Spleen (tissue), 11 donors: ENCODE data around the gene GPR26. TPM values are rescaled to one million over a fixed set of nuclear protein-coding genes. Genes with fewer than 3 reads are reported as not detected.

Experiments used
- DNase-seq: peaks from one replicate; pipeline ENCODE4 v3.0.0-alpha.2; 2020
- H3K27ac ChIP-seq, 8 donors: fragments of 200-600 bp; sonication (generic) in 7 of 8; 1 replicate in 4 of 8; 2 replicates in 4 of 8; pipeline versions ENCODE4 v1.5.0 to v1.8.0; 2016 to 2021; ENCODE audit warnings: inconsistent platforms in 4 of 8, mild to moderate bottlenecking in 4 of 8, moderate library complexity in 1 of 8
- H3K27me3 ChIP-seq, 7 donors: fragments of 200-600 bp; sonication (generic) in 6 of 7; replicated peaks in 1 of 7; 1 replicate in 4 of 7; 2 replicates in 3 of 7; pipeline versions ENCODE4 v1.5.0 to v1.8.0; 2016 to 2021; ENCODE audit warnings: inconsistent platforms in 3 of 7, mild to moderate bottlenecking in 1 of 7
- H3K36me3 ChIP-seq, 6 donors: fragments of 200-600 bp; sonication (generic) in 5 of 6; 1 replicate in 4 of 6; 2 replicates in 2 of 6; pipeline versions ENCODE4 v1.5.0 to v1.8.0; 2016 to 2021; ENCODE audit warnings: inconsistent platforms in 2 of 6
- H3K4me1 ChIP-seq, 6 donors: fragments of 200-600 bp; sonication (generic) in 5 of 6; 1 replicate in 3 of 6; 2 replicates in 3 of 6; pipeline versions ENCODE4 v1.5.0 to v1.8.0; 2016 to 2021; ENCODE audit warnings: inconsistent platforms in 3 of 6
- H3K4me3 ChIP-seq, 8 donors: fragments of 200-600 bp; sonication (generic) in 7 of 8; 1 replicate in 4 of 8; 2 replicates in 4 of 8; pipeline versions ENCODE4 v1.5.0 to v1.8.0; 2016 to 2021; ENCODE audit warnings: inconsistent platforms in 4 of 8, mild to moderate bottlenecking in 4 of 8, moderate library complexity in 2 of 8
- H3K9me3 ChIP-seq, 8 donors: fragments of 200-600 bp; sonication (generic) in 7 of 8; 1 replicate in 4 of 8; 2 replicates in 4 of 8; pipeline versions ENCODE4 v1.5.0 to v1.8.0; 2016 to 2021; ENCODE audit warnings: inconsistent platforms in 4 of 8
- POLR2A ChIP-seq, 3 donors: fragments of 450-650 bp; IDR thresholded peaks; one replicate each; pipeline ENCODE4 v1.5.1; 2017; ENCODE audit warnings: antibody characterized with exemption in 3 of 3, mild to moderate bottlenecking in 1 of 3
- POLR2AphosphoS5 ChIP-seq, 3 donors: sonication (generic); formaldehyde crosslinking; IDR thresholded peaks; one replicate each; pipeline ENCODE4 v1.5.1; 2017; ENCODE audit warnings: antibody characterized with exemption in 3 of 3
- WGBS, 5 donors: extraction: QIAGEN DNeasy Blood & Tissue Kit in 3 of 5; methylation state at CpG; one replicate each; pipeline versions ENCODE4 v1.1.5 to v1.1.7; 2013 to 2018; 5-methylcytosine and 5-hydroxymethylcytosine counted together
- intact Hi-C: fragments of 100-400 bp; cut with DNase I; formaldehyde crosslinking; loops from one replicate; pipeline ENCODE4 v1.15.0; 2023; ENCODE audit warnings: low total_unique reads
- polyA plus RNA-seq, 3 donors: library from polyadenylated mRNA; stranded (reverse); fragments of 200-250 nt; gene quantifications; one replicate each; pipeline ENCODE4 v1.2.1, GENCODE V29; 2013
- total RNA-seq, 7 donors: library from RNA; depleted of rRNA in 3 of 7; stranded (reverse); fragments of >200 nt in 3 of 7; fragmentation: NEBNext Ultra II Directional in 4 of 7; extraction: Animal tissue kit (Norgen Biotek cat#: 25700) in 4 of 7; gene quantifications; one replicate each; pipeline versions ENCODE4 v1.1.0 to v1.2.1, GENCODE V29; 2016 to 2021
- TF ChIP-seq, protein P1 (sequence below), 11 experiments: fragments of 200-600 bp in 7 of 11; fragments of 450-650 bp in 4 of 11; sonication (generic) in 4 of 11; IDR thresholded peaks in 8 of 11; conservative IDR thresholded peaks in 3 of 11; 1 replicate in 7 of 11; 2 replicates in 4 of 11; pipeline versions ENCODE4 v1.4.0 to v1.8.0; 2016 to 2021; ENCODE audit warnings: antibody characterized with exemption in 11 of 11, inconsistent platforms in 4 of 11, mild to moderate bottlenecking in 1 of 11
- donor health status: healthy with polysubstance abuse.
- donor health status: DM: no; HTN: no; CAD: no; lungs with moderate emphysema.
- donor health status: DM: no; HTN: no; CAD: no.
- donor health status: Bipolar disorder and iron deficiency.
- donor health status: healthy.
- donor health status: DM: no; HTN: no; CAD: no.
- donor health status: DM: yes; HTN: yes; CAD: no.

Gene GPR26
- total and polyA plus RNA-seq, 10 donors: not detected

DNA sequence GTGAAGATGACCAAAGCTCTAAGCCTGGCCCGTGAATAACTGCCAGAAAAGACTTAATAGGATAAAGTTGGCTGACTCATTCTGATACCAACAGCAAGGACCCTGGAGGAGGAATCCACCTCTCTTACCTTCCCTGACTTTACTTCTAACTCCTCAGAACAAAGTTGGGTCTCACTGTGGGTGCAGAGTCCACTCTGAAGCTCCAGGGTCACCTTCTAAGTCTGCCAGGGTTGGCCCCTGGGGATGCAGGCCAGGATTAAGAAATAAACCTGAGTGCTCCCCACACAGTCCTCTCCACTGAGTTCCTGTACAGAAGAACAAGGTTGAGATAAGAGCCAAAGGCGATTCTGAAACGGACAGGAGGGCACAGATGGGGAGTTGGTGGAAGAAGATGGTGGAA lies 54.4 kb downstream of the GPR26 start:
- Histone ChIP-seq H3K4me1 (no peaks in the 10 kb centered on the region), H3K27ac (no peak overlapping the region), H3K4me3 (no peak overlapping the region), H3K9me3 (peaks cover 0 to 10% (median 2%) of the 10 kb centered on the region in 8 donors), H3K27me3 (peaks cover 0 to 7% (median 0%) of the 10 kb centered on the region in 7 donors), H3K36me3 (no peaks in the 10 kb centered on the region)
- 61 to 88% (median 73%) methylated on average over 3 of the region's 3 CpGs for whole genome bisulfite sequencing, 5 donors
- no peak for DNase-seq
- intact Hi-C loops: no loop called here
- TF ChIP-seq POLR2A (IDR thresholded peaks at IDR 0.05) (no peak), POLR2AphosphoS5 (IDR thresholded peaks at IDR 0.05) (no peak)
- TF ChIP-seq, protein P1, sequence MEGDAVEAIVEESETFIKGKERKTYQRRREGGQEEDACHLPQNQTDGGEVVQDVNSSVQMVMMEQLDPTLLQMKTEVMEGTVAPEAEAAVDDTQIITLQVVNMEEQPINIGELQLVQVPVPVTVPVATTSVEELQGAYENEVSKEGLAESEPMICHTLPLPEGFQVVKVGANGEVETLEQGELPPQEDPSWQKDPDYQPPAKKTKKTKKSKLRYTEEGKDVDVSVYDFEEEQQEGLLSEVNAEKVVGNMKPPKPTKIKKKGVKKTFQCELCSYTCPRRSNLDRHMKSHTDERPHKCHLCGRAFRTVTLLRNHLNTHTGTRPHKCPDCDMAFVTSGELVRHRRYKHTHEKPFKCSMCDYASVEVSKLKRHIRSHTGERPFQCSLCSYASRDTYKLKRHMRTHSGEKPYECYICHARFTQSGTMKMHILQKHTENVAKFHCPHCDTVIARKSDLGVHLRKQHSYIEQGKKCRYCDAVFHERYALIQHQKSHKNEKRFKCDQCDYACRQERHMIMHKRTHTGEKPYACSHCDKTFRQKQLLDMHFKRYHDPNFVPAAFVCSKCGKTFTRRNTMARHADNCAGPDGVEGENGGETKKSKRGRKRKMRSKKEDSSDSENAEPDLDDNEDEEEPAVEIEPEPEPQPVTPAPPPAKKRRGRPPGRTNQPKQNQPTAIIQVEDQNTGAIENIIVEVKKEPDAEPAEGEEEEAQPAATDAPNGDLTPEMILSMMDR (IDR thresholded peaks at IDR 0.05 in 8 of 11, conservative IDR thresholded peaks at IDR 0.05 in 3 of 11): no peak

DNA sequence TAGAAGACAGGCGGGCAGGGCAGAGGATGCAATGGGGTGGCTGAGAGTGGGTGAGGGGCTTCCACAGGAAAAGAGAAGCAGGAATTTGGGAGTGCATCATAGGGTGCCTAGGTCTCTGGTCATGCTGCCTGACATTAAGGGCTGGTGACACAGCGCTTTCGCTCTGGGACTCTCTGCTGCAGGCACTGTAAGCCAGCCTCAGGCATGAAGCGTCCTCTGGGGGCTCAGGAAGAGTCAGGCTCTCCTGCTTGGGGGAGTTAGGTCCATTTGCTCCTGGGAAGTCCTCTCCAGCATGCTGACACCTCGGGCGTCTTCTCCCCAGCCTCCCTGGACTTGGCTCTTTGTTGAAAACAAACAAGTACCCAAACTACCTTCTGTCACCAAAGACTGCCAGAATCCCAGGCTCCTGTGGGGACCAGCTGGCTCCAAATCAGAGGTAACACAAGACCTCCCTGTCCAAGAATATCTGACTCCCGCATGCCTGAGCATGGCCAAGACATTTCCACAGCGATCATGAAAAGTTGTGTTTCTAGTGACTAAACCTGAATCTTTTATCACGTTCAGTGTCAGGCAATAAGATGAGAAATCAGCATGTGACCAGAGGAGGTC lies 55.4 kb downstream of the GPR26 start:
- Histone ChIP-seq H3K4me3 (no peak overlapping the region), H3K36me3 (no peaks in the 10 kb centered on the region), H3K4me1 (no peaks in the 10 kb centered on the region), H3K27me3 (peaks cover 0 to 7% (median 0%) of the 10 kb centered on the region in 7 donors), H3K27ac (no peak overlapping the region), H3K9me3 (peaks cover 0 to 10% (median 2%) of the 10 kb centered on the region in 8 donors)
- DNase-seq: no peak
- intact Hi-C loops: no loop called here
- 74 to 86% (median 79%) methylated on average over 9 of the region's 9 CpGs for WGBS, 5 donors
- TF ChIP-seq POLR2A (IDR thresholded peaks at IDR 0.05) (no peak), POLR2AphosphoS5 (IDR thresholded peaks at IDR 0.05) (no peak)
- TF ChIP-seq, protein P1 (IDR thresholded peaks at IDR 0.05 in 8 of 11, conservative IDR thresholded peaks at IDR 0.05 in 3 of 11): no peak

DNA sequence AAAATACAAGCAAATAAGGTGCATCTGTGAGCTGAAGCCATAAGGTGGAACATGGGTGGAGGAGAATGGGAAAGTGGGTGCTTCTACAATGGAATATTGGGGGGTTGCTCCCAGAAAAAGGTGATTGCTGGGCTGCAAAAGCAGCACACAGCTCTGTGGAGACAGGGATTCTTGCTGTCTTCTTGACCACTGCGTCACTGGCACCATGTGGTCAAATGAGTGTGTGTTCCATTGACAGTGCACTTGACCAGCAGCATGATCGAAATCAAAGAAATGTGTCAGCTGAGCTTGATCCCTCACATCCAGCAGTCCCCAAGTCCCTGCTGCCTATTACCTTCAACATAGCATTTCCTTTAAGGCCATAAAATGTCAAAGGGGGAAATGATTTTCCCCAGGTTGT lies 56.2 kb downstream of the GPR26 start:
- intact Hi-C loops: no loop called here
- peaks cover 0 to 7% (median 0%) of the 10 kb centered on the region in 7 donors for H3K27me3 ChIP-seq
- H3K9me3 ChIP-seq: peaks cover 0 to 10% (median 2%) of the 10 kb centered on the region in 8 donors
- 79 to 90% (median 86%) methylated on average over 2 of the region's 2 CpGs for WGBS, 5 donors
- no peaks in the 10 kb centered on the region for H3K4me1 ChIP-seq
- DNase-seq: no peak
- H3K4me3 ChIP-seq: no peak overlapping the region
- H3K27ac ChIP-seq: no peak overlapping the region
- H3K36me3 ChIP-seq: no peaks in the 10 kb centered on the region
- TF ChIP-seq, protein P1 (IDR thresholded peaks at IDR 0.05 in 8 of 11, conservative IDR thresholded peaks at IDR 0.05 in 3 of 11): no peak
- TF ChIP-seq POLR2AphosphoS5 (IDR thresholded peaks at IDR 0.05) (no peak), POLR2A (IDR thresholded peaks at IDR 0.05) (no peak)

DNA sequence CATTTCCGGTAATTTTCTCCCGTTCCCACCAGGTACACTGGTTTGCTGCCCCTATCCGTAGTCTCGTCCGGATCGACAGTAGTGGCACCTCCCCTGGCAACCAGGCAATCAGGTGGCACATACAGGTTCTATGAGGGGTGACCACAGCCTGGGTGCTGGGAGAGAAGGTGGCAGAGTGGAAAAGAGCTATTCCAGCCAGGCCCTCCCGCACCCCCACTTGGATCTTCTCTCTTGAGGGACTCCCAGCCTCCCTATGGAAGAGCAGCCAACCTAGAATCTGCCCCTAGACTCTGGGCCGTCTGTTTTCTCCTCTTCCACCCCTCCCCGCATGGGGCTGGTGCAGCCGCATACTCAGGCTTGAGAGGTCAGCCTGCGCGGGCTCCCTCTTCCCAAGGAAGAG lies 58.6 kb downstream of the GPR26 start:
- intact Hi-C loops: no loop called here
- 87 to 94% (median 91%) methylated on average over 12 of the region's 12 CpGs for WGBS, 5 donors

More for the DNA sequence above, 58.6 kb downstream of the GPR26 start:
- DNase-seq: no peak
- Histone ChIP-seq H3K9me3 (no peaks in the 10 kb centered on the region), H3K27me3 (peaks cover 0 to 14% (median 0%) of the 10 kb centered on the region in 7 donors), H3K36me3 (no peaks in the 10 kb centered on the region), H3K27ac (no peak overlapping the region), H3K4me3 (no peak overlapping the region), H3K4me1 (no peaks in the 10 kb centered on the region)
- TF ChIP-seq, protein P1 (IDR thresholded peaks at IDR 0.05 in 8 of 11, conservative IDR thresholded peaks at IDR 0.05 in 3 of 11): no peak
- TF ChIP-seq POLR2A (IDR thresholded peaks at IDR 0.05): no peak
- TF ChIP-seq POLR2AphosphoS5 (IDR thresholded peaks at IDR 0.05): no peak
